Central memory CD8-positive, alpha-beta T cell (primary cell): ENCODE measurements around the gene CLEC4C.
"Not testable (repeated sequence)": the region's sequence is repeated elsewhere in the genome, so short reads cannot be mapped to it uniquely, and the experiment has no call there.

Experiments
- ATAC-seq: fragments of 150-1000 bp; cut with Tn5 transposase; replicated peaks from 2 replicates; pipeline ENCODE4 v1.10.0; 2022; ENCODE audit warnings: mild to moderate bottlenecking, moderate FRiP score, moderate number of reproducible peaks; ENCODE audit not compliant: poor library complexity, severe bottlenecking; ENCODE audit errors: extremely low read depth
- DNase-seq, 2 donors: peaks; one replicate each; pipeline ENCODE4 v3.0.0; 2021; ENCODE audit warnings: low spot score in 2 of 2
- H3K27ac Mint-ChIP-seq: one replicate; pipeline ENCODE4 v1.8.0; 2022; ENCODE audit warnings: low read depth, mild to moderate bottlenecking, moderate library complexity, mixed read lengths
- H3K27me3 Mint-ChIP-seq: one replicate; pipeline ENCODE4 v1.8.0; 2022; ENCODE audit warnings: mixed read lengths
- H3K36me3 Mint-ChIP-seq: one replicate; pipeline ENCODE4 v1.8.0; 2022; ENCODE audit warnings: mild to moderate bottlenecking, moderate library complexity, mixed read lengths; ENCODE audit not compliant: insufficient read depth
- H3K4me1 Mint-ChIP-seq: one replicate; pipeline ENCODE4 v1.8.0; 2022; ENCODE audit warnings: mixed read lengths
- H3K4me3 Mint-ChIP-seq: one replicate; pipeline ENCODE4 v1.8.0; 2022; ENCODE audit warnings: mild to moderate bottlenecking, moderate library complexity, mixed read lengths
- H3K9me3 Mint-ChIP-seq: one replicate; pipeline ENCODE4 v1.8.0; 2022; ENCODE audit warnings: mixed read lengths

CLEC4C gene, protein sequence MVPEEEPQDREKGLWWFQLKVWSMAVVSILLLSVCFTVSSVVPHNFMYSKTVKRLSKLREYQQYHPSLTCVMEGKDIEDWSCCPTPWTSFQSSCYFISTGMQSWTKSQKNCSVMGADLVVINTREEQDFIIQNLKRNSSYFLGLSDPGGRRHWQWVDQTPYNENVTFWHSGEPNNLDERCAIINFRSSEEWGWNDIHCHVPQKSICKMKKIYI

DNA sequence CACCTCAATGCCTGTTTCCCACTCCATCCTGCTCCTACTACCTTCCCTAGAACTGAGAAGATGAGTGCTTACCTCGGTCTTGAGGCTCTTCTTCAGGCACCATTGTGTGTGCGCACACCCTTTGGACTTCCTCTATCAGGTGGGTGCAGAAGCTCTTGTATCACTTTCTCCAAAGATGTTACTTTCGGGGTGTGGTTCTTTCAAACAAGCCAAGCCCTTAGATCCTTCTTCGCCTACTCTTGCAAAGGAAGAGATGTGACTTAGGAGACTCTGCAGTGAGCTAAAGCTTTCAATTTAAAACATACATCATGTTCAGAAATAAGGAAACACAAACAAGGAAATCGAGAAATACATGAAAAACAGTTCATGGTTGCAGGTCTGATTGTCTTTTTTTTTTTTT, at the start of gene CLEC4C:
Gene CLEC4C, minus strand, starts transcription at position 130 of the 400 bp plus-strand sequence. Its CDS starts 27 bp downstream, at position 103.
- H3K27me3 Mint-ChIP-seq = no peaks in the 10 kb centered on the region
- peaks cover 3% of the 10 kb centered on the region for H3K36me3 Mint-ChIP-seq
- peaks cover 5% of the 10 kb centered on the region for H3K4me1 Mint-ChIP-seq
- H3K27ac Mint-ChIP-seq = no peak within 1 kb of the TSS
- H3K9me3 Mint-ChIP-seq = no peaks in the 10 kb centered on the region
- DNase-seq = no peak
- ATAC-seq = no peak
- no peak within 1 kb of the TSS for H3K4me3 Mint-ChIP-seq

DNA sequence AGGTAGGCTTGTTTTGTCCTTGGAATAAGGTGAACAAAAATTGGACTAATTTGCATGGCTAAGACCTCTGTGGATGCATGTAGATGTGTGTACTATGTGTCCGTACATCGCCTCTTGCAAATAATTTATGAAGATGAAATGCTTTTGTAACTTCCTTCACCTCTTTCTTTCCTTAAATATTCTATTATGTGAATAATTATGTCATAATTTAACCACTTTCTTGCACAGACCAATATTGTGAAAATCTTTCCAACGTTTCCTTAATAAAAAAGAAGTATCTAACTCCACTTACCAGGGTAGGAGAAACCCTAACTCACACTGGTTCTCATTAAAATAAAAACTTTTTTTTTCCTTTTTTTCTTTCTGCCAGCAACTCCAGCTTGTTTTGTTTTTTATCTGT, 46.0 kb upstream of the CLEC4C start:
- Mint-ChIP-seq H3K36me3 (no peaks in the 10 kb centered on the region), H3K27ac (no peak overlapping the region), H3K27me3 (peaks cover 16% of the 10 kb centered on the region), H3K9me3 (no peaks in the 10 kb centered on the region), H3K4me3 (no peak overlapping the region), H3K4me1 (no peaks in the 10 kb centered on the region)
- no peak for DNase-seq
- no peak for ATAC-seq

DNA sequence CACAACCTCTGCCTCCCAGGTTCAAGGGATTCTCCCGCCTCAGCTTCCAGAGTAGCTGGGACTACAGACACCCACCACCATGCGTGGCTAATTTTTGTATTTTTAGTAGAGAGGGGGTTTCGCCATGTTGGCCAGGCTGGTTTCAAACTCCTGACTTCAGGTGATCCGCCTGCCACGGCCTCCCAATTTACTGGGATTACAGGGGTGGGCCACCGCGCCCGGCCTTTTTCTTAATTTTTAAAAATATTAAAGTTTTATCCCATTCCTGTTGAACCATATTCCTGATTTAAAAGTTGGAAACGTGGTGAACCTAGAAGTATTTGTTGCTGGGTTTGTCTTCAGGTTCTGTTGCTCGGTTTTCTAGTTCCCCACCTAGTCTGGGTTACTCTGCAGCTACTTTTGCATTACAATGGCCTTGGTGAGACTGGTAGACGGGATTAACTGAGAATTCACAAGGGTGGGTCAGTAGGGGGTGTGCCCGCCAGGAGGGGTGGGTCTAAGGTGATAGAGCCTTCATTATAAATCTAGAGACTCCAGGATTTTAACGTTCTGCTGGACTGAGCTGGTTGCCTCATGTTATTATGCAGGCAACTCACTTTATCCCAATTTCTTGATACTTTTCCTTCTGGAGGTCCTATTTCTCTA, 41.8 kb upstream of the CLEC4C start, which contains the start of gene NANOG:
Gene NANOG, plus strand, starts transcription at position 519 of the 645 bp plus-strand sequence. CDS start 213 bp downstream, outside the sequence.
- H3K27me3 Mint-ChIP-seq = peaks cover 36% of the 10 kb centered on the region
- not testable (repeated sequence) for H3K36me3 Mint-ChIP-seq, H3K4me1 Mint-ChIP-seq, H3K27ac Mint-ChIP-seq, DNase-seq, H3K4me3 Mint-ChIP-seq, ATAC-seq, H3K9me3 Mint-ChIP-seq

DNA sequence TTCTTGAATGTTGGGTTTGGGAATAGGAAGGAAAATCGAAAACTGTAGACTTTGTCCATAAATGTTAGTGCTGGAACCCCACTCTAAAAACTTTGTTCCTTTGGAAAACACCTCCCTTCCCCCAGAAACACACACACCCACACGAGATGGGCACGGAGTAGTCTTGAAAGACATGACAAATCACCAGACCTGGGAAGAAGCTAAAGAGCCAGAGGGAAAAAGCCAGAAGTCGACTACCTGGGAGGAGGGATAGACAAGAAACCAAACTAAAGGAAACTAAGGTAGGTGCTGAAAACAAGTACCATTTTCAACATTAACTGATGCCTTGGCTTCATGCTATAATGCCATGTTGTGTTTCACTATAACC, 41.1 kb upstream of the CLEC4C start:
- peaks cover 36% of the 10 kb centered on the region for H3K27me3 Mint-ChIP-seq
- ATAC-seq (no peak), DNase-seq (no peak)
- no peaks in the 10 kb centered on the region for H3K36me3 Mint-ChIP-seq
- H3K4me3 Mint-ChIP-seq = no peak overlapping the region
- no peak overlapping the region for H3K27ac Mint-ChIP-seq
- H3K9me3 Mint-ChIP-seq = no peaks in the 10 kb centered on the region
- H3K4me1 Mint-ChIP-seq = no peaks in the 10 kb centered on the region

DNA sequence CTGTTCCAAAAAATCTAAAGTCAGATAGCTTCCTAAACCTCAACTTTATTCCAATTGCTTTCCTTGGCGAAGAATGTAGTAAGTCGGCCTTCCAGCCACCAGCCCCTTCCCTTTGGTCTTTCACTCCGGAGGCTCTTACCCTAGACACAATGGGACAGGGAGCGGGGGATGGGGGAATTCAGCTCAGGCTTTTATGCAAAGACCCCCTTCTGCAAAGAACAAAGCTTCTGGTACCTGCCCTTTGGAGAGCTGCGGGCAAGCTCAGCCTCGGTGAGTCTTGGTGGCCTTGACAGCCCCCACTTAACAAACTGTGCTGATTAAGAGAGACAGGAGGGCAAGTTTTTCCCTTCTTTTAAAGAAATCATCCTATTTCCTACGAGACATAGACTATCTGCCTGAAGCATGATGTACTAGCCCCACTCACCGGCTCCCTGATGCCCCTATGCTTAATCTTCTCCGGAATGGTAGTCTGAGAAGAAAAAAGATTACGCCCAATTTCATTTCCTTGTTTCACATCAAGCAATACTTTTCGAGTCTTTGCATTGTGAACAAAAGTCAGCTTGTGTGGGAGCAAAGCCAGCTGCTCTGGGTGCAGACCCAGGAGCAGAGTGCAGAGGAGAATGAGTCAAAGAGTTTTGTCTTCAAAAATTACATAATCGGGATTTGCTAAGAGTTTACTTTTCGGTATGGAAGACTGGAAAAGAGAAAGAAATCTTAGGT, 40.6 kb upstream of the CLEC4C start:
- H3K27me3 Mint-ChIP-seq = peaks cover 36% of the 10 kb centered on the region
- no peaks in the 10 kb centered on the region for H3K9me3 Mint-ChIP-seq
- H3K4me1 Mint-ChIP-seq = no peaks in the 10 kb centered on the region
- DNase-seq = no peak
- no peak for ATAC-seq
- H3K4me3 Mint-ChIP-seq = no peak overlapping the region
- no peak overlapping the region for H3K27ac Mint-ChIP-seq
- no peaks in the 10 kb centered on the region for H3K36me3 Mint-ChIP-seq

DNA sequence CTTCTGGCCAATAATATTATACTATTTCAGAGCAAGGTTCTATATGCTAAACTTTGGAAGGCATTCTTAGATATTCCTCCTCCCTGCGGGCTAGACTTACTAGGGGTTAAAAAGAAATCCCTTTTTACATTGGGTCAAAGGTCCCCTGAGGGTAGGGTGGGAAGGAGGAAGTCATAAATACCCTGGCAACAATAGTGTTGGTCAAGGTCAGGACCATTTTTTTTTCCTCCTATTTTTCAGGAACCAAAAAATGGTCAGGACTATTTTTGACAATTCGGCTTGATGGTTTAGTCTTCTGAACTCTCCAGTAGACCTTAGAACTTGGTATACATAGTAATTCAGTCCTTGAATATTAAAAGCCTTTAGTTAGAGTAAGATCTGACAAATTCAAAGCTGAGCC, 37.5 kb upstream of the CLEC4C start:
- no peaks in the 10 kb centered on the region for H3K9me3 Mint-ChIP-seq
- no peak for ATAC-seq
- H3K27me3 Mint-ChIP-seq = peaks cover 25% of the 10 kb centered on the region
- no peaks in the 10 kb centered on the region for H3K4me1 Mint-ChIP-seq
- no peak overlapping the region for H3K27ac Mint-ChIP-seq
- no peaks in the 10 kb centered on the region for H3K36me3 Mint-ChIP-seq
- DNase-seq = no peak
- no peak overlapping the region for H3K4me3 Mint-ChIP-seq

DNA sequence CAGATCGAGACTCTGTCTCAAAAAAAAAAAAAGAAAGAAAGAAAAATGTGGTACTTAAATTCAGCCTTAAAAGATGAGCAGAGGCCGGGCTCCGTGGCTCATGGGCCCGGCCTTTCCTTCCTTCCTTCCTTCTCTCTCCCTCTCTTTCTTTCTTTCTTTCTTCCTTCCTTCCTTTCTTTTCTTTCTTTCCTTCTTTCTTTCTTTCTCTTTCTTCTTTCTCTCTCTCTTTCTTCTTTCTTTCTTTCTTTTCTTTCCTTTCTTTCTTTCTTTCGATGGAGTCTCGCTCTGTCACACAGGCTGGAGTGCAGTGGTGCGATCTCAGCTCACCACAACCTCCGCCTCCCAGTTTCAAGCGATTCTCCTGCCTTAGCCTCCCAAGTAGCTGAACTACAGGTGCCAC, 36.3 kb upstream of the CLEC4C start:
- not testable (repeated sequence) for H3K4me1 Mint-ChIP-seq

DNA sequence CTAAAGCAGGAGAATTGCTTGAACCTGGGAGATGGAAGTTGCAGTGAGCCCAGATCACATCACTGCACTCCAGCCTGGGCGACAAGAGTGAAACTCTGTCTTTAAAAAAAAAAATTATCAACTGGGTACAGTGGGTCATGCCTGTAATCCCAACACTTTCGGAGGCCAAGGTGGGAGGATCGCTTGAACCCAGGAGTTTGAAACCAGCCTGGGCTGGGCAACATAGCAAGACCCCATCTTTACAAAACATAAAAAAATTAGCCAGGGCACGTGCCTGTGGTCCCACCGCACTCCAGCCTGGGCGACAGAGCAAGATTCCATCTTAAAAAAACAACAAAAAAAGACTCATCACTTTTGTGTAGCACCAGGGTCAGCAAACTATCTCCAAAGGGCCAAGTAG, 34.9 kb upstream of the CLEC4C start:
- H3K4me1 Mint-ChIP-seq = no peaks in the 10 kb centered on the region
- no peaks in the 10 kb centered on the region for H3K36me3 Mint-ChIP-seq
- H3K9me3 Mint-ChIP-seq = no peaks in the 10 kb centered on the region
- H3K4me3 Mint-ChIP-seq = no peak overlapping the region
- no peak for ATAC-seq
- peaks cover 15% of the 10 kb centered on the region for H3K27me3 Mint-ChIP-seq
- DNase-seq = no peak
- no peak overlapping the region for H3K27ac Mint-ChIP-seq

More for the DNA sequence above, 36.3 kb upstream of the CLEC4C start:
- not testable (repeated sequence) for H3K27ac Mint-ChIP-seq, DNase-seq, H3K4me3 Mint-ChIP-seq, H3K9me3 Mint-ChIP-seq, ATAC-seq, H3K36me3 Mint-ChIP-seq
- H3K27me3 Mint-ChIP-seq = peaks cover 22% of the 10 kb centered on the region

DNA sequence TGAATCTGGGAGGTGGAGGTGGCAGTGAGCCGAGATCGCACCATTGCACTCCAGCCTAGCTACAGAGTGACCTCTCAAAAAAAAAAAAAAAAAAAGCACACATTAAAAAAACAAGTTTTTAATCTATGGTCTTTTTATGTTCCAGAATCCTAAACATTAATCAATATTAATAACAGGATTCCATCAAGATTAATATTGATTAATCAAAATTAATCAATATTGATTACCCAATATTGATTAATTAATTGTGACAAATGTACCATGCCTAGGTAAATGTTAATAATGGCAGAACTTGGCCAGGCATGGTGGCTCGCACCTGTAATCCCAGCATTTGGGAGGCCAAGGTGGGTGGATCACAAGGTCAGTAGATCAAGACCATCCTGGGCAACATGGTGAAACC, 34.1 kb upstream of the CLEC4C start:
- Mint-ChIP-seq H3K27ac (no peak overlapping the region), H3K4me1 (no peaks in the 10 kb centered on the region), H3K36me3 (no peaks in the 10 kb centered on the region), H3K27me3 (peaks cover 13% of the 10 kb centered on the region), H3K4me3 (no peak overlapping the region), H3K9me3 (no peaks in the 10 kb centered on the region)
- ATAC-seq (no peak), DNase-seq (no peak)

DNA sequence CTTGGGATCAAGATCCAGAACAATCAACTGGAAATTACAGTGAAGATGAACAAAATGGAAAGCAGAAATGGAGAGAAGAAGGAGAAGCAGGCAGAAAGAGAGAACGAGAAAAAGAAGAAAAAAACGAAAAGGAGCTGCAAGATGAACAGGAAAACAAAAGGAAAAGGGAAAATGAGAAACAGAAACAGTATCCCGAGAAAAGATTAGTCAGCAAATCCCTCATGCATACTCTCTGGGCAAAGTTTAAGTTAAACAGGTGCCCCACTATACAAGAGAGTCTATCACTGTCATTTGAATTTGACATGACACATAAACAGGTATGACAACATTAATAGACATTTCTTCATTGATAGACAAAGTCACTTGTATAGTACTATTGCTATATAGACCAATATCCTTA, 22.8 kb upstream of the CLEC4C start:
- H3K9me3 Mint-ChIP-seq = no peaks in the 10 kb centered on the region
- no peaks in the 10 kb centered on the region for H3K36me3 Mint-ChIP-seq
- DNase-seq (no peak), ATAC-seq (no peak)
- no peaks in the 10 kb centered on the region for H3K27me3 Mint-ChIP-seq
- no peak overlapping the region for H3K27ac Mint-ChIP-seq
- H3K4me1 Mint-ChIP-seq = no peaks in the 10 kb centered on the region
- H3K4me3 Mint-ChIP-seq = no peak overlapping the region

DNA sequence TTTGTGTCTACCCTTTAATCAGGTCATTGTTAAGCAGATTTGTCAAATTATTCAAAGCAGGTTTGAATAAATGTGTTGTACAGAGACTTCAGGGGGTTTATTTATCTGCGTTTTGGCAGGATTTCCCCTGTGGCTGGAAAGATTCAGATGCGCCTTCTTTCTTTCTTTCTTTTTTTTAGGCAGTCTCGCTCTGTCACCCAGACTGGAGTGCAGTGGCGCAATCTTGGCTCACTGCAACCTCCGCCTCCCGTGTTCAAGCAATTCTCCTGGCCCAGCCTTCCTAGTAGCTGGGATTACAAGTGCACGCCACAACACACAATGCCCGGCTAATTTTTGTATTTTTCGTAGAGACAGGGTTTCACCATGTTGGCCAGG, 11.6 kb upstream of the CLEC4C start:
- peaks cover 10% of the 10 kb centered on the region for H3K4me1 Mint-ChIP-seq
- H3K27me3 Mint-ChIP-seq = peaks cover 7% of the 10 kb centered on the region
- no peaks in the 10 kb centered on the region for H3K36me3 Mint-ChIP-seq
- H3K27ac Mint-ChIP-seq = no peak overlapping the region
- no peaks in the 10 kb centered on the region for H3K9me3 Mint-ChIP-seq
- DNase-seq (no peak), ATAC-seq (no peak)
- no peak overlapping the region for H3K4me3 Mint-ChIP-seq

DNA sequence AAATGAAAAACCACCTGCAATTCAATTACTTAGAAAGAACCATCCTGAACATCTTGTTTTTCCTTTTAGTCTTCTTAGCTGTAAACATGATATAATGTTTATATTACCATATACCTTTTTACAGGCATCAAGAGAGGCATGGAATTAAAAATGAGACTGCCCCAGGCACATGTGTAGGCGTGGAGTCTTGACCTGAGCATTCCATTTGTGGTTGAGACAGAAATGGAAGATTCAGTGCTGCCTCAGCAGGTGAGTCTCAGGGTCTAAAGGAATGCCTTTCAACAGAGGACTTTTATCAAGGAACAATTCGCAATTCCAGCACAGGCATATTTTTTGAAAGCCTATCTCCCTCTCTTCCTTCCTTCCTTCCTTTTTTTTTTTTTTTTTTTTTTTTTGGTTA, 9.8 kb upstream of the CLEC4C start:
- no peak for ATAC-seq
- Mint-ChIP-seq H3K27ac (no peak overlapping the region), H3K9me3 (no peaks in the 10 kb centered on the region), H3K4me1 (peaks cover 16% of the 10 kb centered on the region), H3K36me3 (no peaks in the 10 kb centered on the region), H3K4me3 (no peak overlapping the region), H3K27me3 (no peaks in the 10 kb centered on the region)
- no peak for DNase-seq

DNA sequence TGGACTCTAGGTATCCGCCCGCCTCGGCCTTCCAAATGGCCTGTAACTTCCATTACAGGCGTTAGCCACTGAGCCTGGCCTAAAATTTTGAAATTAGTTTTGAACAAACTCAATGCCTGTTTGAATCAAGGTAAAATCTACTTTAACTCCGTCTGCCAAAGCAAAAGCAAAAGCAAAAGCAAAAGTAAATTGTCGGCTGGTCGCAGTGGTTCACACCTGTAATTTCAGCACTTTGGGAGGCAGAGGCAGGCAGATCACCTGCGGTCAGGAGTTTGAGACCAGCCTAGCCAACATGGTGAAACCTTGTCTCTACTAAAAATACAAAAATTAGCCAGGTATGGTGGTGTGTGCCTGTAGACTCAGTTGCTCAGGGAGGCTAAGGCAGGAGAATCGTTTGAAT, 8.5 kb upstream of the CLEC4C start:
- Mint-ChIP-seq H3K4me3 (peak overlapping the region; percentile 66), H3K27ac (peak overlapping the region; percentile 75), H3K4me1 (peaks cover 21% of the 10 kb centered on the region)
- H3K9me3 Mint-ChIP-seq, H3K27me3 Mint-ChIP-seq, H3K36me3 Mint-ChIP-seq: not testable (repeated sequence)
- ATAC-seq (peak; percentile 44), DNase-seq (peak in 1 of 2 donors; percentile 22)
